OCI-LY3 (cell line): ENCODE data around the gene EHD1.

Experiments used
- H2AFZ ChIP-seq: fragments of 200-600, 300-600 bp; shearing (Covaris generic); 2 replicates; pipeline ENCODE4 v1.6.0; 2014; ENCODE audit warnings: antibody characterized with exemption, low read depth, low read length
- H3K27ac ChIP-seq: fragments of 200-600, 300-600 bp; sonication (generic); 2 replicates; pipeline ENCODE4 v1.5.1; 2014; ENCODE audit warnings: mild to moderate bottlenecking, low read length, moderate library complexity, mixed read lengths
- H3K27me3 ChIP-seq: fragments of 200-600, 300-600 bp; sonication (generic); 2 replicates; pipeline ENCODE4 v1.6.1; 2014; ENCODE audit warnings: low read depth, low read length, mixed read lengths
- H3K36me3 ChIP-seq: fragments of 200-600, 300-600 bp; sonication (generic); replicated peaks from 2 replicates; pipeline ENCODE3; 2014; ENCODE audit warnings: low read depth, low read length, mixed read lengths
- H3K4me1 ChIP-seq: fragments of 300-600, 200-600 bp; sonication (generic); 2 replicates; pipeline ENCODE4 v1.6.1; 2014; ENCODE audit warnings: low read length, mixed read lengths
- H3K4me2 ChIP-seq: fragments of 200-600, 300-600 bp; sonication (generic); 2 replicates; pipeline ENCODE4 v1.6.1; 2014; ENCODE audit warnings: low read length, mixed read lengths
- H3K4me3 ChIP-seq: fragments of 300-600, 200-600 bp; sonication (generic); 2 replicates; pipeline ENCODE4 v1.5.1; 2014; ENCODE audit warnings: antibody characterized with exemption, mild to moderate bottlenecking, low read length, moderate library complexity
- H3K79me2 ChIP-seq: fragments of 300-600, 200-600 bp; shearing (Covaris generic); 2 replicates; pipeline ENCODE4 v1.6.1; 2014; ENCODE audit warnings: mild to moderate bottlenecking, low read length, mixed read lengths
- H3K9ac ChIP-seq: fragments of 300-600, 200-600 bp; shearing (Covaris generic); 2 replicates; pipeline ENCODE4 v1.6.0; 2014; ENCODE audit warnings: mild to moderate bottlenecking, low read length, moderate library complexity
- H3K9me3 ChIP-seq: fragments of 200-600, 300-600 bp; shearing (Covaris generic); 2 replicates; pipeline ENCODE4 v1.6.1; 2014; ENCODE audit warnings: low read length, mixed read lengths; ENCODE audit not compliant: insufficient read depth
- H4K20me1 ChIP-seq: fragments of 200-600, 300-600 bp; sonication (generic); 2 replicates; pipeline ENCODE4 v1.6.1; 2016; ENCODE audit warnings: low read length, mixed read lengths; ENCODE audit not compliant: insufficient read depth
- EZH2phosphoT487 ChIP-seq: fragments of 200-600 bp; shearing (Covaris generic); IDR thresholded peaks from 2 replicates; pipeline ENCODE4 v1.6.1; 2018; ENCODE audit warnings: antibody characterized with exemption, mixed run types, low read depth
- TF ChIP-seq, protein P1 (sequence below): fragments of 200-600, 300-600 bp; sonication (generic); IDR thresholded peaks from 2 replicates; pipeline ENCODE4 v1.5.1; 2014; ENCODE audit warnings: antibody characterized with exemption, low read length, low read depth

EHD1 gene

DNA sequence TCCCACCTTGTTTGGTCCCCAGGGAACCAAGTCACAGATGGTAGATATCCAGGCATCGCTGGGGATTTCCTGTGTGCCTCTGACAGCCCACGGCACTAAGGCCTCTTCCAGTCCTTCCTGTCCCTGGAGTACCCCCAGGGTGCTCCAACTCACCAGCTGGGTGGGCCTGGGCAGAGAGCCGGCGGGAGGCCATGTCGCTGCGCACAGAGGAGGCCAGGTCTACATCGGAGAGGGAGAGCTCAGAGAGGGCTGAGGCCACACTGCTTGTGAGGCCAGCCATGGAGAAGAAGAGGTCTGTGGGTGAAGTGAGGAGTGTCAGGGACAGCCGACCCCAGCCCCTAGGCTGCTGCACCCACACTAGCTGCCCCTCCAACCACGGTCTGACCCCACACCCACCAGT, 33.3 kb upstream of the EHD1 start:
- Histone ChIP-seq H3K9ac (no peak overlapping the region), H3K4me3 (no peak overlapping the region), H3K9me3 (no peaks in the 10 kb centered on the region), H3K27ac (no peak overlapping the region), H3K79me2 (peaks cover 15% of the 10 kb centered on the region), H4K20me1 (no peaks in the 10 kb centered on the region), H3K27me3 (no peaks in the 10 kb centered on the region), H2AFZ (no peak overlapping the region), H3K4me1 (peaks cover 8% of the 10 kb centered on the region), H3K36me3 (peaks cover 13% of the 10 kb centered on the region), H3K4me2 (no peak overlapping the region)
- TF ChIP-seq, protein P1, sequence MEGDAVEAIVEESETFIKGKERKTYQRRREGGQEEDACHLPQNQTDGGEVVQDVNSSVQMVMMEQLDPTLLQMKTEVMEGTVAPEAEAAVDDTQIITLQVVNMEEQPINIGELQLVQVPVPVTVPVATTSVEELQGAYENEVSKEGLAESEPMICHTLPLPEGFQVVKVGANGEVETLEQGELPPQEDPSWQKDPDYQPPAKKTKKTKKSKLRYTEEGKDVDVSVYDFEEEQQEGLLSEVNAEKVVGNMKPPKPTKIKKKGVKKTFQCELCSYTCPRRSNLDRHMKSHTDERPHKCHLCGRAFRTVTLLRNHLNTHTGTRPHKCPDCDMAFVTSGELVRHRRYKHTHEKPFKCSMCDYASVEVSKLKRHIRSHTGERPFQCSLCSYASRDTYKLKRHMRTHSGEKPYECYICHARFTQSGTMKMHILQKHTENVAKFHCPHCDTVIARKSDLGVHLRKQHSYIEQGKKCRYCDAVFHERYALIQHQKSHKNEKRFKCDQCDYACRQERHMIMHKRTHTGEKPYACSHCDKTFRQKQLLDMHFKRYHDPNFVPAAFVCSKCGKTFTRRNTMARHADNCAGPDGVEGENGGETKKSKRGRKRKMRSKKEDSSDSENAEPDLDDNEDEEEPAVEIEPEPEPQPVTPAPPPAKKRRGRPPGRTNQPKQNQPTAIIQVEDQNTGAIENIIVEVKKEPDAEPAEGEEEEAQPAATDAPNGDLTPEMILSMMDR: no peak
- no peak for TF ChIP-seq EZH2phosphoT487

DNA sequence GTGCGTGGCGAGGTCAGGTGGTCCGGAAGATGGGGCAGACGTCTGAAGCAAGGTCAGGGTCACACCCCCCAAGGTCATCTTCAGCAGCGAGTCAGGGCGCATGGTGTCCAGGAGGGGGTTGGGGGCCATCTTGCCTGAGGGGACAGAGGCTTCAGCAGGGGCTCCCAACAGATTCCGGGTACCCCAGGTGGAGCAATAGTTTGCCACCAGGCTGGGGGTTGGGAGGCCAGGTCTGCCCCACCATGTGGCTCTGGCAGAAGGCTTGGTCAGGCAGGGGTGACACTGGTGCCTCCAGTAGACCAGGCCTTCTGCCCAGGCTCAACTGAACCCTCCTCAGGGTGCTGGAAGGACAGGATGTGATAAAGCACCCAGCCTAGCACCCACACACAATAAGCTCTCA, 32.7 kb upstream of the EHD1 start:
- H2AFZ ChIP-seq: no peak overlapping the region

DNA sequence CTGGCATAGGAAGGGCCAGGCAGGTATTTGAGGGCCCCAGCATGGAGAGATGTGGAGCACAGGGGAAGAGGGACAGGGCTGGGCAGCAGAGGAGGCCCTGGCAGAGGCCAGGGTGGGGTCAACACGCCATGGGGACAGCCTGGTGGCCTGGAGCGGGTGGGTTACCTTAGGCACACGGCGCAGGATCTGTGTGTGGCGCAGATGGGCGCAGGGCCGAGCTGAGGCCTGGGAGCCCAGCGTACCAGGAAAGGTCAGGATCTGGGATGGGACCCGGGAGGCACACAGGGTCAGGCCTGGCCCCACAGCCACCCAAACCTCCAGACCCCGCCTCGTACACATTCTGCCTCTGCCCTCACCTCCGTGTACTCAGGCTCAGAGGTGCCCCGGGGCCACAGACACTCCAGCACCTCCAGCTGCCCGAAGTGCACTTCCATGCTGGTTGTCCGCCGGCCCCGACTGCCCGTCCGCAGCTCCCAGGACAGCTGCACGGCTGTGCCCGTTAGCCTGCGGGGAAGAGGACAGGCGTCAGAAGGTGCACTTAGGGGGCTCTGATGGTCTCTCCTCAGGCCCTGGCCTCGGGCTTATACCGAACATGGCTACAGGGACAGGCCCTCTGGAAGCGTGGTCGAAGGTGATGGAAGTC, 32.2 kb upstream of the EHD1 start:
- Histone ChIP-seq H3K79me2 (peaks cover 4% of the 10 kb centered on the region; the same call in 1 of the 2 replicates), H2AFZ (no peak overlapping the region), H3K4me2 (no peak overlapping the region), H3K36me3 (peaks cover 14% of the 10 kb centered on the region), H3K4me1 (peaks cover under 1% of the 10 kb centered on the region), H3K27me3 (no peaks in the 10 kb centered on the region), H3K9ac (no peak overlapping the region), H3K27ac (no peak overlapping the region), H4K20me1 (no peaks in the 10 kb centered on the region), H3K9me3 (no peaks in the 10 kb centered on the region), H3K4me3 (no peak overlapping the region)
- TF ChIP-seq, protein P1: no peak

More for the DNA sequence above, 32.7 kb upstream of the EHD1 start:
- Histone ChIP-seq H3K9me3 (no peaks in the 10 kb centered on the region), H3K79me2 (peaks cover 10% of the 10 kb centered on the region), H4K20me1 (no peaks in the 10 kb centered on the region), H3K4me1 (peaks cover 7% of the 10 kb centered on the region), H3K9ac (no peak overlapping the region), H3K4me2 (no peak overlapping the region), H3K4me3 (no peak overlapping the region), H3K27me3 (no peaks in the 10 kb centered on the region), H3K36me3 (peaks cover 13% of the 10 kb centered on the region), H3K27ac (no peak overlapping the region)
- no peak for TF ChIP-seq EZH2phosphoT487
- TF ChIP-seq, protein P1: no peak

DNA sequence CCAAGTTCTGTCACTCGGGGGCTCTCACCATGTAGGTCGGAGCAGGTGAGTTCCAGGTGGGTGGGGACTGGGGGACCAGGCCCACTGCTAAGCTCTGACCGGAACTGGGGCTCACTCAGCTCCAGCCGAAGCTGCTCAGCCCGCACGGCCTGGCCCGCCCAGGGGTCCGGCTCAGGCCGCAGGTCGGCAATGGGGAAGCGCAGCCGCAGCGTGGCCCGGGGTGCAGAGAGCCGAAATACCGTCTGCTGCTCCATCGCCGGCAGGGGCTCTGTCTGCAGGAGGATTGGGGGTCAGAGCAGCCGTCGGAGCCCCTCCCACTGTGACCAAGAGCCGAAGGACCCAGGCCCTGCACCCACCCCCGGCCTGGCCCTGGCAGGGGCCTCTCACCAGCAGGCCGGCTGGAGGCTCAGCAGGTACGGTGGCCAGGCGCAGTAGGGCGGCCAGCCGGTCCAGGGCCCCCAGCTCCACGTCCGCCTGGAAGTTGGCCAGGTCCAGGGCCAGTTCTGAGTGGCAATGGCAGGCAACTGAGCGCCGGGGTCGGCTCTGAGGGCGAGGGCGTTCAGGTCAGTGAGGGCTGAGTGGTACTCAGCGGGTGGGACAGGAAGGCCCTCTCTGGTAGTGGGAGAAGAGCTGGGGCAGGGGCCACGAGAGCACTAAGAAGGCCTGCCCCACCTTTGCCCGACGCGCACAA, 31.4 kb upstream of the EHD1 start:
- no peak overlapping the region for H3K4me3 ChIP-seq
- no peaks in the 10 kb centered on the region for H3K4me1 ChIP-seq
- TF ChIP-seq EZH2phosphoT487: no peak
- TF ChIP-seq, protein P1: no peak
- H3K9ac ChIP-seq: no peak overlapping the region
- H3K36me3 ChIP-seq: peaks cover 20% of the 10 kb centered on the region
- H3K27me3 ChIP-seq: no peaks in the 10 kb centered on the region
- no peak overlapping the region for H2AFZ ChIP-seq
- H3K79me2 ChIP-seq: no peaks in the 10 kb centered on the region
- H4K20me1 ChIP-seq: no peaks in the 10 kb centered on the region
- no peak overlapping the region for H3K27ac ChIP-seq
- H3K4me2 ChIP-seq: no peak overlapping the region
- H3K9me3 ChIP-seq: no peaks in the 10 kb centered on the region
